Caco-2 (cell line): ENCODE measurements around the gene GPR161. TPM values are rescaled to one million over a fixed set of nuclear protein-coding genes. Genes with fewer than 3 reads are reported as not detected.
"Not testable (repeated sequence)": the region's sequence is repeated elsewhere in the genome, so short reads cannot be mapped to it uniquely, and the experiment has no call there.

ENCODE experiments used
- BruUV-seq: library from RNA; stranded (reverse); fragments of 400-500 nt; replicated peaks from 2 replicates; lab custom pipeline; 2021; lab: Mats Ljungman, UMichigan
- CTCF ChIA-PET: fragments of 300-600 bp; sonication (Branson Sonifier 250); formaldehyde crosslinking; loops from one replicate; lab custom pipeline; 2022; ENCODE audit warnings: antibody characterized with exemption; lab: Charles Lee
- POLR2A ChIA-PET: fragments of 300-600 bp; sonication (Branson Sonifier 250); formaldehyde crosslinking; loops from one replicate; lab custom pipeline; 2022; ENCODE audit warnings: antibody characterized with exemption; lab: Charles Lee
- DNase-seq, 2 experiments: peaks; one replicate each; pipeline versions ENCODE4 v3.0.0 to v3.0.0-alpha.2; 2020 to 2022
- H3K27me3 ChIP-seq: replicated peaks from 2 replicates; pipeline ENCODE4 v1.6.0; 2011; ENCODE audit warnings: low read length; ENCODE audit not compliant: control insufficient read depth, insufficient read depth
- H3K36me3 ChIP-seq: 2 replicates; pipeline ENCODE4 v1.5.1; 2011; ENCODE audit warnings: low read length; ENCODE audit not compliant: control insufficient read depth, insufficient read depth
- H3K4me1 ChIP-seq: fragments of 250-450 bp; sonication (Bioruptor Pico); 2 replicates; pipeline ENCODE4 v1.5.1; 2020; ENCODE audit warnings: mild to moderate bottlenecking
- H3K4me3 ChIP-seq: 2 replicates; pipeline ENCODE4 v1.5.1; 2011; ENCODE audit warnings: low read depth, mild to moderate bottlenecking, control low read depth, low read length
- H3K9me3 ChIP-seq: fragments of 250-450 bp; sonication (Bioruptor Pico); 2 replicates; pipeline ENCODE4 v1.5.1; 2020; ENCODE audit warnings: mild to moderate bottlenecking, moderate library complexity
- H3K27ac Mint-ChIP-seq: one replicate; pipeline ENCODE4 v1.8.0; 2022; ENCODE audit warnings: mixed read lengths; ENCODE audit not compliant: unreplicated experiment
- H3K27me3 Mint-ChIP-seq: one replicate; pipeline ENCODE4 v1.8.0; 2022; ENCODE audit warnings: mixed read lengths; ENCODE audit not compliant: insufficient read depth, unreplicated experiment
- H3K36me3 Mint-ChIP-seq: one replicate; pipeline ENCODE4 v1.8.0; 2022; ENCODE audit warnings: mild to moderate bottlenecking, mixed read lengths; ENCODE audit not compliant: insufficient read depth, unreplicated experiment
- H3K4me1 Mint-ChIP-seq: one replicate; pipeline ENCODE4 v1.8.0; 2022; ENCODE audit warnings: low read depth, mixed read lengths; ENCODE audit not compliant: unreplicated experiment
- H3K4me3 Mint-ChIP-seq: one replicate; pipeline ENCODE4 v1.8.0; 2022; ENCODE audit warnings: mild to moderate bottlenecking, moderate library complexity, mixed read lengths; ENCODE audit not compliant: unreplicated experiment
- H3K9me3 Mint-ChIP-seq: one replicate; pipeline ENCODE4 v1.8.0; 2022; ENCODE audit warnings: mixed read lengths; ENCODE audit not compliant: unreplicated experiment
- CTCF ChIP-seq, 2 experiments: fragments of 200-600 bp in 1 of 2; IDR thresholded peaks; 1 replicate in 1 of 2; 2 replicates in 1 of 2; pipeline versions ENCODE4 v1.5.1 to v1.8.0; 2011 to 2022; ENCODE audit warnings: antibody characterized with exemption in 1 of 2, control low read depth in 1 of 2, inconsistent platforms in 1 of 2, low read depth in 1 of 2, low read length in 1 of 2, mild to moderate bottlenecking in 1 of 2, moderate library complexity in 1 of 2; ENCODE audit not compliant: insufficient read depth in 1 of 2, severe bottlenecking in 1 of 2, unreplicated experiment in 1 of 2
- intact Hi-C: fragments of 100-400 bp; cut with micrococcal nuclease; formaldehyde crosslinking; loops from one replicate; pipeline ENCODE4 v1.10.0; 2022; ENCODE audit not compliant: unreplicated experiment
- total RNA-seq: library from RNA; stranded (reverse); gene quantifications from 2 replicates; pipeline ENCODE4 v1.2.3, GENCODE V29; 2022

GPR161 gene
- total RNA-seq, 1 experiment from 2014 or later: 38.2 TPM

GRCh38 chr1:168057921-168058320 is 78.8 kb downstream of the GPR161 start:
- no peak for DNase-seq
- Mint-ChIP-seq H3K36me3 (peaks cover 21% of the 10 kb centered on the region), H3K4me1 (no peaks in the 10 kb centered on the region), H3K9me3 (no peaks in the 10 kb centered on the region), H3K27ac (no peak overlapping the region), H3K27me3 (no peaks in the 10 kb centered on the region), H3K4me3 (no peak overlapping the region)
- no TSS peak for BruUV-seq
- Histone ChIP-seq H3K9me3 (no peaks in the 10 kb centered on the region), H3K4me1 (peaks cover 5% of the 10 kb centered on the region; the same call in 1 of the 2 replicates), H3K36me3 (no peaks in the 10 kb centered on the region; the same call in 1 of the 2 replicates), H3K4me3 (no peak overlapping the region), H3K27me3 (no peaks in the 10 kb centered on the region)
- intact Hi-C loops: no loop called here
- ChIA-PET POLR2A (no interaction called here), CTCF (no interaction called here)
- TF ChIP-seq CTCF (IDR thresholded peaks at IDR 0.05; ENCODE audit: insufficient read depth in 1 of 2, low read depth in 1 of 2, low read length in 1 of 2, severe bottlenecking in 1 of 2, unreplicated experiment in 1 of 2): no peak

GRCh38 chr1:168057355-168057754 is 79.4 kb downstream of the GPR161 start:
- Histone ChIP-seq H3K9me3 (no peaks in the 10 kb centered on the region), H3K36me3 (no peaks in the 10 kb centered on the region; the same call in 1 of the 2 replicates), H3K27me3 (no peaks in the 10 kb centered on the region), H3K4me3 (no peak overlapping the region), H3K4me1 (peaks cover 5% of the 10 kb centered on the region; the same call in 1 of the 2 replicates)
- DNase-seq: no peak
- BruUV-seq: no TSS peak
- H3K27me3 Mint-ChIP-seq: no peaks in the 10 kb centered on the region
- H3K4me3 Mint-ChIP-seq: no peak overlapping the region
- CTCF ChIA-PET: no interaction called here
- peaks cover 24% of the 10 kb centered on the region for H3K36me3 Mint-ChIP-seq
- no peaks in the 10 kb centered on the region for H3K9me3 Mint-ChIP-seq
- intact Hi-C loops: no loop called here
- POLR2A ChIA-PET: no interaction called here
- no peak overlapping the region for H3K27ac Mint-ChIP-seq
- TF ChIP-seq CTCF (IDR thresholded peaks at IDR 0.05; ENCODE audit: insufficient read depth in 1 of 2, low read depth in 1 of 2, low read length in 1 of 2, severe bottlenecking in 1 of 2, unreplicated experiment in 1 of 2): no peak
- H3K4me1 Mint-ChIP-seq: no peaks in the 10 kb centered on the region

GRCh38 chr1:168056152-168056551 is 80.6 kb downstream of the GPR161 start:
- CTCF ChIA-PET, H3K9me3 Mint-ChIP-seq, H3K4me1 Mint-ChIP-seq, H3K4me1 ChIP-seq, BruUV-seq, POLR2A ChIA-PET, H3K36me3 ChIP-seq, H3K4me3 Mint-ChIP-seq, DNase-seq, intact Hi-C loops, H3K27me3 ChIP-seq, H3K9me3 ChIP-seq, H3K27me3 Mint-ChIP-seq, H3K27ac Mint-ChIP-seq, H3K4me3 ChIP-seq: not testable (repeated sequence)
- H3K36me3 Mint-ChIP-seq: peaks cover 24% of the 10 kb centered on the region

- no peaks in the 10 kb centered on the region for H3K4me1 ChIP-seq
- ChIA-PET POLR2A (no interaction called here), CTCF (no interaction called here)
- DNase-seq: no peak
- H3K4me1 Mint-ChIP-seq: no peaks in the 10 kb centered on the region
- intact Hi-C loops: no loop called here
- peaks cover 14% of the 10 kb centered on the region for H3K36me3 Mint-ChIP-seq
- H3K27me3 Mint-ChIP-seq: no peaks in the 10 kb centered on the region
- no peak for TF ChIP-seq CTCF (IDR thresholded peaks at IDR 0.05; ENCODE audit: insufficient read depth in 1 of 2, low read depth in 1 of 2, low read length in 1 of 2, severe bottlenecking in 1 of 2, unreplicated experiment in 1 of 2)
- peaks cover 2% of the 10 kb centered on the region for H3K36me3 ChIP-seq
- H3K27ac Mint-ChIP-seq: no peak overlapping the region
- no peaks in the 10 kb centered on the region for H3K9me3 Mint-ChIP-seq
- H3K27me3 ChIP-seq: no peaks in the 10 kb centered on the region
- no peaks in the 10 kb centered on the region for H3K9me3 ChIP-seq
- no TSS peak for BruUV-seq
- no peak overlapping the region for H3K4me3 ChIP-seq
- no peak overlapping the region for H3K4me3 Mint-ChIP-seq
Observed at GRCh38 chr1:168054117-168054516, 82.6 kb downstream of the GPR161 start.
